ENCODE measurements around the gene DCPS. TPM values are rescaled to one million over a fixed set of nuclear protein-coding genes. Genes with fewer than 3 reads are reported as not detected.

The DCPS gene
- total RNA-seq, 1 experiment from 2014 or later, result 52.6 TPM

DNA sequence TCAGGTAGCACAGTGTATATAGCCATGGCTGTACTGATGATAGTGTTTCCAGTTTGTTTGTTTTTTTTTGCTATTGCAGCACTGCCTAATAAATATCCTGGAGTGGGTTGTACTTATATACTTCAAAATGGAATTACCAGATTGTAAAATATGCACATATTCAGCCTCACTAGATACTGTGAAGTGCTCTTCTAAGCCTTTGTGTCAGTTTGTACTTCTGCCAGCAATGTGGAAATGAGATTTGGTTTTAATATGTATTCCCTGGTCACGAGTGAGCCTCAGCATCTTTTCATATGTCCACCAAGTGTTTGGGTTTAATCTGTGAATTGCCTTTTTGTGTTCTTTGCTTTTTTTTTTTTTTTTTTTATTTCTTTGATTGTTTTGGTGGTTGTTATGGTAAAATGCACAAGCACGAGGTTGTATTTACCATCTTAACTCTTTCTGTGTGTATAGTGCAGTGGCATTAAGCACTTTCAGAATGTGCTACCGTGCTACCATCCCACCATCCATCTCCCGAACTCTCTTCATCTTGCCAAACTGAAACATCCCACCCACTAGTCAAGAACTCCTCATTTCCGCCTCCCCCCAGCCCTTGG lies 86.5 kb downstream of the DCPS start:
- Histone ChIP-seq H3K27me3 (ENCODE audit: low read length) (no peaks in the 10 kb centered on the region), H3F3A (ENCODE audit: low read length, unreplicated experiment) (no peaks in the 10 kb centered on the region), H3K9ac (ENCODE audit: low read length) (no peak overlapping the region), H3K36me3 (ENCODE audit: low read depth, low read length) (no peaks in the 10 kb centered on the region), H3K79me2 (ENCODE audit: low read length) (peaks cover 89% of the 10 kb centered on the region), H3K4me3 (ENCODE audit: low read length) (no peak overlapping the region), H3K4me2 (ENCODE audit: low read length) (no peak overlapping the region), H2AFZ (ENCODE audit: low read length) (no peak overlapping the region), H3K9me3 (ENCODE audit: low read length) (no peaks in the 10 kb centered on the region), H3K4me1 (ENCODE audit: insufficient read depth, low read length) (peaks cover 40% of the 10 kb centered on the region), H3K27ac (ENCODE audit: low read length) (no peak overlapping the region), H4K20me1 (ENCODE audit: low read length) (no peaks in the 10 kb centered on the region), H3K9me2 (replicated peaks; ENCODE audit: low read length) (no peaks in the 10 kb centered on the region)
- TF ChIP-seq EZH2phosphoT487 (IDR thresholded peaks at IDR 0.05; ENCODE audit: borderline replicate concordance, low read length), result no peak
- ChIA-PET CTCF (no interaction called here), POLR2A (ENCODE audit: unreplicated experiment) (no interaction called here)
- ATAC-seq (no peak), DNase-seq (no peak)
- intact Hi-C loops (cut with micrococcal nuclease), result no loop called here
- no TSS peak for BruUV-seq (replicated peaks)

DNA sequence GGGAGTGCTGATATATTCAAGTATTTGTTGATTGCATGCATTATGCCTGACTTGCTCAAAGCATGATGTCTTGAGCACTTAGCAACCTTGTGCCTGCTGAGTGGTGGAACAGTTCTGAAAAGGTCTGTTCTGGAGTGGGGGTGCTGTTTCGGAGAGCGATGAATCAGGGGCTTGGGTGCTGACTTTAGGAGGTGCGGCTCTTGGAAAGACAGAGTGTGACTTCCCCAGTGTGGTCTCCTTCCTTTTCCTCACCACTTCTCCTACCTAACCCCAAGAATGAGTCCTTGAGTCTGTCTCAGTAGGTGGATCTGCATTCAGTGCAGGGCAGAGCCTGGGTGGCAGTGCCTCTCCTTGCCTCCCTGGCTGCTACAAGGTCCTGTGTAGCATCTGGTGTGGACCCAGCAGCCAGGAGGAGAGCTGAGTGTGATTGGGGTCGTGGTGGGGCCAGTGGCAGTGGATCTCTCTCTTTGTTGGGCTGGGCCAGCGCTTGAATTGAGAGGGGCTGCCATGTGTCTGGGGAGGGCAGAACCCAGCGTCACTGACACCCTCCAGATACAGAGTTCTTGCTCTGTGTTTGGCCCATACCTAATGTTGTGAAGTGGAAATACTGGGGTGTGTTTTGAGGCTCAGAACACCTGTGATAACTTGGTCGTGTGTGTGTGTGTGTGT lies 87.6 kb downstream of the DCPS start:
- Histone ChIP-seq H2AFZ (ENCODE audit: low read length) (no peak overlapping the region), H3K4me2 (ENCODE audit: low read length) (no peak overlapping the region), H3K79me2 (ENCODE audit: low read length) (peaks cover 85% of the 10 kb centered on the region), H3K27ac (ENCODE audit: low read length) (no peak overlapping the region), H3K4me1 (ENCODE audit: insufficient read depth, low read length) (peaks cover 29% of the 10 kb centered on the region), H3K9me2 (replicated peaks; ENCODE audit: low read length) (no peaks in the 10 kb centered on the region), H3K36me3 (ENCODE audit: low read depth, low read length) (no peaks in the 10 kb centered on the region), H4K20me1 (ENCODE audit: low read length) (no peaks in the 10 kb centered on the region), H3K4me3 (ENCODE audit: low read length) (no peak overlapping the region), H3K27me3 (ENCODE audit: low read length) (no peaks in the 10 kb centered on the region), H3F3A (ENCODE audit: low read length, unreplicated experiment) (no peaks in the 10 kb centered on the region), H3K9ac (ENCODE audit: low read length) (no peak overlapping the region), H3K9me3 (ENCODE audit: low read length) (no peaks in the 10 kb centered on the region)
- ATAC-seq (no peak), DNase-seq (no peak)
- BruUV-seq (replicated peaks), result no TSS peak
- TF ChIP-seq EZH2phosphoT487 (IDR thresholded peaks at IDR 0.05; ENCODE audit: borderline replicate concordance, low read length) (no peak), EZH2 (IDR thresholded peaks at IDR 0.05; ENCODE audit: low read length, unreplicated experiment) (no peak)
- TF ChIP-seq, protein P1, sequence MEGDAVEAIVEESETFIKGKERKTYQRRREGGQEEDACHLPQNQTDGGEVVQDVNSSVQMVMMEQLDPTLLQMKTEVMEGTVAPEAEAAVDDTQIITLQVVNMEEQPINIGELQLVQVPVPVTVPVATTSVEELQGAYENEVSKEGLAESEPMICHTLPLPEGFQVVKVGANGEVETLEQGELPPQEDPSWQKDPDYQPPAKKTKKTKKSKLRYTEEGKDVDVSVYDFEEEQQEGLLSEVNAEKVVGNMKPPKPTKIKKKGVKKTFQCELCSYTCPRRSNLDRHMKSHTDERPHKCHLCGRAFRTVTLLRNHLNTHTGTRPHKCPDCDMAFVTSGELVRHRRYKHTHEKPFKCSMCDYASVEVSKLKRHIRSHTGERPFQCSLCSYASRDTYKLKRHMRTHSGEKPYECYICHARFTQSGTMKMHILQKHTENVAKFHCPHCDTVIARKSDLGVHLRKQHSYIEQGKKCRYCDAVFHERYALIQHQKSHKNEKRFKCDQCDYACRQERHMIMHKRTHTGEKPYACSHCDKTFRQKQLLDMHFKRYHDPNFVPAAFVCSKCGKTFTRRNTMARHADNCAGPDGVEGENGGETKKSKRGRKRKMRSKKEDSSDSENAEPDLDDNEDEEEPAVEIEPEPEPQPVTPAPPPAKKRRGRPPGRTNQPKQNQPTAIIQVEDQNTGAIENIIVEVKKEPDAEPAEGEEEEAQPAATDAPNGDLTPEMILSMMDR (conservative IDR thresholded peaks at IDR 0.05; ENCODE audit: low read depth, low read length), result no peak
- intact Hi-C loops (cut with micrococcal nuclease), result no loop called here
- ChIA-PET POLR2A (ENCODE audit: unreplicated experiment) (no interaction called here), CTCF (no interaction called here)

DNA sequence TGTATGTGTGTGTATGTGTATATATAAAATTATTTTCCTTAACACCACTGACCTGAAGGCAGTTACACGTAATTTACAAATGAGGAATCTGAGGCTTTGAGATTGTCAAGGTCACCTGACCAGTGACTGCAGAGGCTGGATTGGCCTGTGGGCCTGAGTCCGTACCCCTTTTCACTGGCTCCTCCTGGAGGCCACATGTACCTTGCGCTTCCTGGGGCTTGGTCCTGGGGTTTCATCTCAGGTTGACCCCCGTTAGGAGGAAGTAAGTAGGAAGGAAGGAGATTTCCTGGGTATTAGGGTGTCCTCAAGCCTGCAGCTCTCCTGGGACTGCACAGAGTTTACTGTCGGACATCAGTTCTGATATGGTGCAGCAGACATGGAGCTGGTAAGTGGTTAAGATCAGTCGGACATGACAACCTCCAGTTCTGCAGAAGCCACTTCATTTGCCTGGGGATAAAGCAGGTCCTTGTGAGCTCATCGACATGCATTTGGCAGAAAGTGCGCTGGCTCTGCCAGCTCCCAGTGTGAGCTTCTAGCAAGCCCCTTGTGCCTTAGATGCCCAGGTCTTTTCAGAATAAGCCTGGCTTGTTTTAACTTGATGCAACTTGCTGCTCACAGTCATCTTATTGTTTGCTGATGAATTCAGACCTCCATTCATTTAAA lies 88.2 kb downstream of the DCPS start:
- no TSS peak for BruUV-seq (replicated peaks)
- no peak for TF ChIP-seq EZH2 (IDR thresholded peaks at IDR 0.05; ENCODE audit: low read length, unreplicated experiment)
- TF ChIP-seq, protein P1 (conservative IDR thresholded peaks at IDR 0.05; ENCODE audit: low read depth, low read length), result peak; percentile 39; the same call in 1 of the 2 replicates
- DNase-seq (no peak), ATAC-seq (no peak)
- no peak overlapping the region for H3K4me3 ChIP-seq (ENCODE audit: low read length)
- H3K27me3 ChIP-seq (ENCODE audit: low read length), result no peaks in the 10 kb centered on the region
- H3K9me3 ChIP-seq (ENCODE audit: low read length), result no peaks in the 10 kb centered on the region
- H3K79me2 ChIP-seq (ENCODE audit: low read length), result peaks cover 83% of the 10 kb centered on the region
- H3F3A ChIP-seq (ENCODE audit: low read length, unreplicated experiment), result no peaks in the 10 kb centered on the region
- ChIA-PET POLR2A (ENCODE audit: unreplicated experiment) (interaction anchor here (0.6 kb wide), 1 partner anchor 36 kb away, joined by 4 read pairs; the partner anchor contains the start of gene ST3GAL4), CTCF (no interaction called here)
- no peaks in the 10 kb centered on the region for H3K36me3 ChIP-seq (ENCODE audit: low read depth, low read length)
- H2AFZ ChIP-seq (ENCODE audit: low read length), result no peak overlapping the region
- H3K4me1 ChIP-seq (ENCODE audit: insufficient read depth, low read length), result peaks cover 23% of the 10 kb centered on the region
- H3K4me2 ChIP-seq (ENCODE audit: low read length), result no peak overlapping the region
- H3K9ac ChIP-seq (ENCODE audit: low read length), result no peak overlapping the region
- intact Hi-C loops (cut with micrococcal nuclease), result no loop called here
- H3K27ac ChIP-seq (ENCODE audit: low read length), result no peak overlapping the region
- no peaks in the 10 kb centered on the region for H4K20me1 ChIP-seq (ENCODE audit: low read length)
- H3K9me2 ChIP-seq (replicated peaks; ENCODE audit: low read length), result no peaks in the 10 kb centered on the region

Measured in PC-3 (cell line).